H9 (cell line): ENCODE results near the gene ALOX5AP. TPM values are rescaled to one million over a fixed set of nuclear protein-coding genes. Genes with fewer than 3 reads are reported as not detected.

ENCODE experiments used
- DNase-seq: peaks from one replicate; pipeline ENCODE4 v3.0.0-alpha.2; 2017
- H2AFZ ChIP-seq: one replicate; pipeline ENCODE4 v1.6.1; 2013; ENCODE audit warnings: mild to moderate bottlenecking, low read length, control low read depth, moderate library complexity
- H2AK5ac ChIP-seq: 2 replicates; pipeline ENCODE4 v1.6.1; 2013; ENCODE audit warnings: low read length, control low read depth, mixed read lengths; ENCODE audit not compliant: insufficient read length
- H2BK120ac ChIP-seq: one replicate; pipeline ENCODE4 v1.6.1; 2013; ENCODE audit warnings: low read depth, mild to moderate bottlenecking, low read length, control low read depth, inconsistent platforms; ENCODE audit not compliant: poor library complexity, severe bottlenecking
- H2BK12ac ChIP-seq: 2 replicates; pipeline ENCODE4 v1.6.1; 2013; ENCODE audit warnings: low read length, control low read depth, mixed read lengths, low read depth; ENCODE audit not compliant: insufficient read length
- H2BK15ac ChIP-seq: 2 replicates; pipeline ENCODE4 v1.6.1; 2013; ENCODE audit warnings: low read depth, low read length, control low read depth
- H2BK20ac ChIP-seq: one replicate; pipeline ENCODE4 v1.6.1; 2013; ENCODE audit warnings: low read depth, mild to moderate bottlenecking, low read length, control low read depth, inconsistent platforms; ENCODE audit not compliant: poor library complexity, severe bottlenecking
- H2BK5ac ChIP-seq: 2 replicates; pipeline ENCODE4 v1.6.1; 2013; ENCODE audit warnings: low read length, control low read depth, mixed read lengths; ENCODE audit not compliant: insufficient read length
- H3K14ac ChIP-seq: 2 replicates; pipeline ENCODE4 v1.6.1; 2013; ENCODE audit warnings: low read length, control low read depth; ENCODE audit not compliant: insufficient read depth
- H3K18ac ChIP-seq: 2 replicates; pipeline ENCODE4 v1.6.1; 2013; ENCODE audit warnings: low read depth, mild to moderate bottlenecking, mixed read lengths, low read length, control low read depth; ENCODE audit not compliant: insufficient read length
- H3K23ac ChIP-seq: 2 replicates; pipeline ENCODE4 v1.6.1; 2013; ENCODE audit warnings: low read length, control low read depth, mixed read lengths, low read depth; ENCODE audit not compliant: insufficient read length
- H3K23me2 ChIP-seq: 2 replicates; pipeline ENCODE4 v1.6.1; 2013; ENCODE audit warnings: low read depth, mild to moderate bottlenecking, mixed read lengths, low read length, control low read depth; ENCODE audit not compliant: insufficient read length, poor library complexity, severe bottlenecking
- H3K27ac ChIP-seq: 2 replicates; pipeline ENCODE4 v1.5.1; 2013; ENCODE audit warnings: low read length, control low read depth, mixed read lengths, low read depth; ENCODE audit not compliant: insufficient read length
- H3K27me3 ChIP-seq: 2 replicates; pipeline ENCODE4 v1.6.1; 2013; ENCODE audit warnings: low read length, control low read depth, inconsistent platforms; ENCODE audit not compliant: insufficient read depth
- H3K4ac ChIP-seq: 2 replicates; pipeline ENCODE4 v1.6.1; 2013; ENCODE audit warnings: low read depth, mild to moderate bottlenecking, control low read depth, inconsistent platforms, low read length, moderate library complexity
- H3K4me1 ChIP-seq: 2 replicates; pipeline ENCODE4 v1.6.1; 2013; ENCODE audit warnings: low read length, control low read depth, inconsistent platforms; ENCODE audit not compliant: insufficient read depth
- H3K4me2 ChIP-seq: 2 replicates; pipeline ENCODE4 v1.6.1; 2013; ENCODE audit warnings: low read length, control low read depth, mixed read lengths; ENCODE audit not compliant: insufficient read length, insufficient read depth
- H3K56ac ChIP-seq: 2 replicates; pipeline ENCODE4 v1.6.1; 2013; ENCODE audit warnings: low read depth, mild to moderate bottlenecking, mixed read lengths, low read length, control low read depth; ENCODE audit not compliant: insufficient read length
- H3K79me1 ChIP-seq: 2 replicates; pipeline ENCODE4 v1.6.1; 2013; ENCODE audit warnings: low read depth, mild to moderate bottlenecking, moderate library complexity, low read length, control low read depth, inconsistent platforms; ENCODE audit not compliant: insufficient read depth, poor library complexity, severe bottlenecking
- H3K79me2 ChIP-seq: 2 replicates; pipeline ENCODE4 v1.6.1; 2013; ENCODE audit warnings: low read length, control low read depth, inconsistent platforms; ENCODE audit not compliant: insufficient read depth
- H3K9ac ChIP-seq: 2 replicates; pipeline ENCODE4 v1.6.1; 2013; ENCODE audit warnings: low read length, control low read depth, mixed read lengths; ENCODE audit not compliant: insufficient read length; ENCODE audit errors: extremely low read depth
- H3K9me3 ChIP-seq: one replicate; pipeline ENCODE4 v1.6.1; 2013; ENCODE audit warnings: low read depth, low read length, inconsistent platforms; ENCODE audit not compliant: control insufficient read depth
- H3T11ph ChIP-seq: one replicate; pipeline ENCODE4 v1.6.1; 2013; ENCODE audit warnings: mild to moderate bottlenecking, low read length, control low read depth, inconsistent platforms
- H4K20me1 ChIP-seq: one replicate; pipeline ENCODE4 v1.6.1; 2013; ENCODE audit not compliant: control insufficient read depth, insufficient read length, insufficient read depth
- H4K5ac ChIP-seq: 2 replicates; pipeline ENCODE4 v1.6.1; 2013; ENCODE audit warnings: low read depth, mild to moderate bottlenecking, mixed read lengths, low read length, control low read depth; ENCODE audit not compliant: insufficient read length
- H4K8ac ChIP-seq: replicated peaks from 2 replicates; pipeline ENCODE4 v1.6.1; 2013; ENCODE audit warnings: low read length, control low read depth, mixed read lengths, low read depth; ENCODE audit not compliant: insufficient read length
- H4K91ac ChIP-seq: 2 replicates; pipeline ENCODE4 v1.6.1; 2013; ENCODE audit warnings: low read depth, mild to moderate bottlenecking, moderate library complexity, mixed read lengths, low read length, control low read depth; ENCODE audit not compliant: insufficient read length
- H3K27ac Mint-ChIP-seq, 3 experiments: 2 replicates in 2 of 3; 3 replicates in 1 of 3; pipeline ENCODE4 v1.8.0; 2020 to 2021; ENCODE audit warnings: mixed read lengths in 3 of 3, mild to moderate bottlenecking in 1 of 3, moderate library complexity in 1 of 3
- H3K27me3 Mint-ChIP-seq: 2 replicates; pipeline ENCODE4 v1.8.0; 2021; ENCODE audit warnings: low read depth, mild to moderate bottlenecking, moderate library complexity, mixed read lengths
- H3K36me3 Mint-ChIP-seq, 3 experiments: 2 replicates in 2 of 3; 3 replicates in 1 of 3; pipeline ENCODE4 v1.8.0; 2020 to 2021; ENCODE audit warnings: low read depth in 3 of 3, mixed read lengths in 3 of 3; ENCODE audit not compliant: insufficient read depth in 1 of 3
- H3K4me1 Mint-ChIP-seq, 2 experiments: 2 replicates each; pipeline ENCODE4 v1.8.0; 2020; ENCODE audit warnings: mixed read lengths in 2 of 2
- H3K4me3 Mint-ChIP-seq, 2 experiments: 2 replicates in 1 of 2; 3 replicates in 1 of 2; pipeline ENCODE4 v1.8.0; 2020 to 2021; ENCODE audit warnings: mild to moderate bottlenecking in 2 of 2, mixed read lengths in 2 of 2, moderate library complexity in 1 of 2
- H3K9me3 Mint-ChIP-seq, 2 experiments: 2 replicates in 1 of 2; 3 replicates in 1 of 2; pipeline ENCODE4 v1.8.0; 2020; ENCODE audit warnings: mild to moderate bottlenecking in 2 of 2, mixed read lengths in 2 of 2, moderate library complexity in 1 of 2
- WGBS: extraction: QIAGEN DNeasy Blood & Tissue Kit; methylation state at CpG from one replicate; pipeline ENCODE4 v1.1.7; 2013; ENCODE audit warnings: missing lambda C conversion rate, low lambda C conversion rate, mixed read lengths; ENCODE audit not compliant: insufficient read length; ENCODE audit errors: extremely low coverage; 5-methylcytosine and 5-hydroxymethylcytosine counted together
- total RNA-seq: library from RNA; stranded (reverse); gene quantifications from 2 replicates; pipeline ENCODE4 v1.2.1, GENCODE V29; 2021
- TF ChIP-seq, protein P1 (sequence below): fragments of 200-600 bp; sonication (generic); conservative IDR thresholded peaks from 3 replicates; pipeline ENCODE4 v1.8.0; 2021; ENCODE audit warnings: antibody characterized with exemption, mild to moderate bottlenecking

ALOX5AP gene
- total RNA-seq, 1 experiment from 2014 or later: not detected

DNA sequence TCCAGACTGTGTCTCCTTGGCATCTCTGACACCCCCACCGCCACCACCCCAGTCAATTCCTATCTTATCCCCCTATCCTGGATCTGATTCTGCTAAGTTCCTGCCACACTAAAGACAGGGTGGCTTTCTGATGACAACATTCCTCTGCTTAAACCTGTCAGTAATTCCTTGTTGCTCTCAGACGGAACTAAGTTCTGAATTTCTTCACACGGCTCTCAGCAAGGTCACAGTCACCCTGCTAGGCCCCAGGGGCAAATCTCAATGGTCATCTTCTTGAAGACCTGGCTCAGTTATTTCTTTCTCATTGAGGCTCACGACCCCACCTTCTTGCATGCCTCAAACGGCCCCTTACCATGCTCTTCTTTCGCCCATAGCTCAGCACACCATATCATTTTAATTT is 7.6 kb downstream of the ALOX5AP start:
- DNase-seq: no peak
- no peak overlapping the region for H3K4me2 ChIP-seq
- no peaks in the 10 kb centered on the region for H3K9me3 Mint-ChIP-seq
- no peaks in the 10 kb centered on the region for H3K36me3 Mint-ChIP-seq
- no peaks in the 10 kb centered on the region for H3K9me3 ChIP-seq
- H3K27me3 ChIP-seq: no peaks in the 10 kb centered on the region
- H3K79me1 ChIP-seq: no peaks in the 10 kb centered on the region
- H3K27ac Mint-ChIP-seq: no peak overlapping the region
- H4K5ac ChIP-seq: no peak overlapping the region
- no peaks in the 10 kb centered on the region for H3K23me2 ChIP-seq
- H3K9ac ChIP-seq: no peak overlapping the region
- H2BK120ac ChIP-seq: no peak overlapping the region
- no peaks in the 10 kb centered on the region for H3K27me3 Mint-ChIP-seq
- H3K4me1 ChIP-seq: no peaks in the 10 kb centered on the region; the same call in 1 of the 2 replicates
- H3K27ac ChIP-seq: no peak overlapping the region
- no peaks in the 10 kb centered on the region for H3K79me2 ChIP-seq
- WGBS: no CpG with 5 or more reads among the region's 6 CpGs
- peaks cover 24 to 30% of the 10 kb centered on the region in 2 experiments for H3K4me1 Mint-ChIP-seq
- no peak overlapping the region for H3K4ac ChIP-seq
- no peak overlapping the region for H2AK5ac ChIP-seq
- no peak overlapping the region for H2BK12ac ChIP-seq
- H2BK5ac ChIP-seq: no peak overlapping the region
- H2AFZ ChIP-seq: no peak overlapping the region
- no peak overlapping the region for H4K8ac ChIP-seq
- H4K20me1 ChIP-seq: no peaks in the 10 kb centered on the region
- H2BK20ac ChIP-seq: no peak overlapping the region
- TF ChIP-seq, protein P1, sequence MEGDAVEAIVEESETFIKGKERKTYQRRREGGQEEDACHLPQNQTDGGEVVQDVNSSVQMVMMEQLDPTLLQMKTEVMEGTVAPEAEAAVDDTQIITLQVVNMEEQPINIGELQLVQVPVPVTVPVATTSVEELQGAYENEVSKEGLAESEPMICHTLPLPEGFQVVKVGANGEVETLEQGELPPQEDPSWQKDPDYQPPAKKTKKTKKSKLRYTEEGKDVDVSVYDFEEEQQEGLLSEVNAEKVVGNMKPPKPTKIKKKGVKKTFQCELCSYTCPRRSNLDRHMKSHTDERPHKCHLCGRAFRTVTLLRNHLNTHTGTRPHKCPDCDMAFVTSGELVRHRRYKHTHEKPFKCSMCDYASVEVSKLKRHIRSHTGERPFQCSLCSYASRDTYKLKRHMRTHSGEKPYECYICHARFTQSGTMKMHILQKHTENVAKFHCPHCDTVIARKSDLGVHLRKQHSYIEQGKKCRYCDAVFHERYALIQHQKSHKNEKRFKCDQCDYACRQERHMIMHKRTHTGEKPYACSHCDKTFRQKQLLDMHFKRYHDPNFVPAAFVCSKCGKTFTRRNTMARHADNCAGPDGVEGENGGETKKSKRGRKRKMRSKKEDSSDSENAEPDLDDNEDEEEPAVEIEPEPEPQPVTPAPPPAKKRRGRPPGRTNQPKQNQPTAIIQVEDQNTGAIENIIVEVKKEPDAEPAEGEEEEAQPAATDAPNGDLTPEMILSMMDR: no peak
- H2BK15ac ChIP-seq: no peak overlapping the region
- no peak overlapping the region for H3K4me3 Mint-ChIP-seq
- no peak overlapping the region for H3K18ac ChIP-seq
- no peak overlapping the region for H3K14ac ChIP-seq
- H3K56ac ChIP-seq: no peak overlapping the region
- H3T11ph ChIP-seq: no peak overlapping the region
- H3K23ac ChIP-seq: no peak overlapping the region
- H4K91ac ChIP-seq: no peak overlapping the region
